Measurements from ENCODE around the gene CS.
"Not testable (repeated sequence)": the region's sequence is repeated elsewhere in the genome, so short reads cannot be mapped to it uniquely, and the experiment has no call there.

CS gene

DNA sequence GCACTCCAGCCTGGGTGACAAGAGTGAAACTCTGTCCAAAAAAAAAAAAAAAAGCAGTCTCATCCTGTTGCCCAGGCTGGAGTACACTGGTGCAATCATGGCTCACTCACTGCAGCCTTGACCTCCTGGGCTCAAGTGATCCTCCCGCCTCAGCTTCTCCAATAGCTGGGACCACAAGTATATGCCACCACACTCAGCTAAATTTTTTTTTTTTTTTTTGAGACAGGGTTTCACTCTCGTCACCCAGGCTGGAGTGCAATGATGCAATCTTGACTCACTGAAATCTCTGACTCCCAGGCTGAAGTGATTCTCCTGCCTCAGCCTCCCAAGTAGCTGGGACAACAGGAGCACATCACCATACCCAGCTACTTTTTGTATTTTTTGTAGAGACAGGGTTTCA, 20.9 kb upstream of the CS start:
- DNase-seq (ENCODE audit: low read depth in 2 of 2), result no peak

- DNase-seq (ENCODE audit: low read depth in 2 of 2), result no peak
These were observed 17.5 kb upstream of the CS start for GRCh38 chr12:56317675-56318074.

GRCh38 chr12:56315622-56316473, 15.7 kb upstream of the CS start, which contains the start of gene CNPY2:
Gene CNPY2 (minus strand): TSS chr12:56315988. CDS start chr12:56315217, 771 bp downstream.
- peak; percentile 90 to 92 for DNase-seq (ENCODE audit: low read depth in 2 of 2)

DNA sequence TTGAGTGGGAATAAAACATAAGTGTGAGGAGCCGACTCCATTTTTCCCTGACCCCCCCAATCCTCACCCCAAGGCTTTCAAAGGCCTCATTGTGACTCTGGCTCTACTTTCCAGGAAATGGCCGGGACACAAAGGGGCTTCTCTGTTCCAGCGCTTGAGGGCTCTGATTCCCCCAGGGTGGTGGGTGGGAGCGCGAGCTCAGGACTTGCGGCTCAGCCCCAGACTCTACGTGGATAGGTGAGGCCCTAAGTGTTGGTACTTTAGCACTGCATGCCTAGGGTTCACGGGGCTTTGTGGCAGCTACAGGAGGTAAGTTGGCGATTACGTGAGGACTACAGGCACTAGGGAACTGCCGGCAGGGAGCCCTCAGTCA, 15.1 kb upstream of the CS start:
- no peak for DNase-seq (ENCODE audit: low read depth in 2 of 2)

DNA sequence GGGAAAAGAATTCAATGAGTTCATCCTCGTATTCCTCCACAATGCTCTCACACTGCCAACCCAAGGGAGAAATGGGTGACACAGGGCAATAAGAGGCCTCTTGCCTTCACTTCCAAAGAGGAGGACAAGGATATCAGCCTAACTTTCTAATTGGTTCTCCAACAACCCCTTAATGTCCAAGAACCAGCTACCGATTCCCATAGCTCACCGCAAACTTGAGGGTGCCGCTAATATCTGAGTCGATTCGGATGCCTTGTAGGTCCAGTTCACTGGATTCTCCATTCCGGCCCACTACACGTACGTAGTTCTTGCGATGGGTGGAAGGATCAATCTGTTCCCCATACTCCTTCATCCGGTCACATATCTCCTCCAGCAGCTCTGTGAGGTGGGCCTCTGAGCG, 10.9 kb upstream of the CS start:
- no peak for DNase-seq (ENCODE audit: low read depth in 2 of 2)

GRCh38 chr12:56308714-56309113, 8.6 kb upstream of the CS start:
- DNase-seq (ENCODE audit: low read depth in 2 of 2), result no peak

- DNase-seq (ENCODE audit: low read depth in 2 of 2), result no peak
These were observed 7.3 kb upstream of the CS start for GRCh38 chr12:56307221-56307965.

DNA sequence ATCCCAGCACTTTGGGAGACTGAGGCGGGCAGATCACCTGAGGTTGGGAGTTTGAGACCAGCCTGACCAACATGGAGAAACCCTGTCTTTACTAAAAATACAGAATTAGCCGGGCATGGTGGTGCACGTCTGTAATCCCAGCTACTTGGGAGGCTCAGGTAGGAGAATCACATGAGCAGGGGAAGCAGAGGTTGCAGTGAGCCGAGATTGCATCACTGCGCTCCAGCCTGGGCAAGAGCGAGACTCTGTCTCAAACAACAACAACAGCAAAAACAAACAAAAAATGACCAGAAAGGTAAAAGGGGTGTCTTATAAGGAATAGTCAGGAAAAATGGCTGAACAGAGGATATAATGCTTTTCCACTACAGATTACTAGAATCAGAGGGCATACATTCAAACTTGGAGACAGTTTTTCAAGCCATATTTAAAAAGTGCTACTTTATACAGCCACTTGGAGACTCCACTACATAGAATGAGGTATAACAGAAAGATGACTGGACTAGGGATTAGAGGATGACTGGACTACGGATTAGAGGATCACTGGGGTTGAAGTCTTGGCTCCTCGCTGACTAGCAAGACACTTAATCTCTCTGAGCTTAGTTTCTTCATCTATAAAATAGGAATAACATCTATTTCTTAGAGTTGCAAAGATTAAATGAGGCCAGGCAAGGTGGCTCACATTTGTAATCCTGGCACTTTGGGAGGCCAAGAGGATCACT, 4.9 kb upstream of the CS start:
- no peak for DNase-seq (ENCODE audit: low read depth in 2 of 2)

DNA sequence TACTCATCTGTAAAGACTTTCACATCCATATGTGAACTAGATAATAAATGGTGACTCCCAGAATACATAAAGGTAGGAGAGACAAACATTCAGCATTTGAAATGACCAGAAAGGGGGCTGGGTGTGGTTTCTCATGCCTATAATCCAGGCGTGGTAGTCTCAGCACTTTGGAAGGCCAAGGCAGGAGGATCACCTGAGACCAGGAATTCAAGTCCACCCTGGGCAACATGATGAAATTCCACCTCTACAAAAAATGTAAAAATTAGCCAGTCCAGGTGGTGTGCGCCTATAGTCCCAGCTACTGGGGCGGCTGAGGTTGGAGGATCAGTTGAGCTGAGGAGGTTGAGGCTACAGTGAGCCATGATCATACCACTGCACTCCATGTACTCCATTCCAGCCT, 4.1 kb upstream of the CS start:
- DNase-seq (ENCODE audit: low read depth in 2 of 2), result no peak

DNA sequence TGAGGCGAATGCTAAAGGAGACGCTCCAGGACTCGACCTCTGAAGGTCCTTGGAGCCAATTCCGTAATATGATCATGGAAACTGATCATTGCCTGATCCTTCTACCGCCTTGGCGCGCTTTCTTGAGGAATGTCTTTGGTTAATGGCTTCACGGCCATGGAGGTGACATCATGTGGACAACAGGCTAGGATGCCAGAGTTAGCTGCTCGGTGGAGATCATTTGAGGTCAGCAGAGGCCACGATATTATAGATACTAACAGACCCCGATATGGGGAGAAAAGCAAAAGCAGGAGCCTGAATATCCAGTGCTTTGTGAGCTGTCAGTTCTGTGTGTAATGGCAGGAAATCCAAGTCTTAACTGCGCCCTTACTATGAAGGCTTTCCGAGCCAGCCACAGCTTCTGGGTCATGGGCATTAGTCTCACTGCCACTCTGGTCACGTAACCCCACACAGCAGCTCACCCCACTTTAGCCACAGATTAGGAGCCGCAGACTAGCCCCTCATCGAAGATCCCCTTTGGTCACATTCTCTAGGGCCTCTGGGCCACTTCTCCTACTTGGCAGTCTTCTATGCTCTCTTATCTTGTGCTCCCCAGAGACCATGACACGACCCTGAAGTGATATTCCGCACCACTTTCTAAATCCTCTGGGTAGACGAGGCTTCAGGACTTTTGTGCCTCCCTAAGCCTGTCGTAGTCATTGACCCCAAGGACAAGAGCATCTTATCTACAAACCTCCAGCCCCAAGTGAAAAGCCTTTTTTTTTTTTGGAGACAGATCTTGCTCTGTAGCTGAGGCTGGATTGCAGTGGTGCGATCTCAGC, 724 bp upstream of the CS start:
- no peak for DNase-seq (ENCODE audit: low read depth in 2 of 2)

- no peak for DNase-seq (ENCODE audit: low read depth in 2 of 2)
These were observed 750 bp downstream of the CS start for GRCh38 chr12:56299308-56299852.

GRCh38 chr12:56298828-56299227, 1.3 kb downstream of the CS start:
- DNase-seq (ENCODE audit: low read depth in 2 of 2), result no peak

GRCh38 chr12:56297400-56297799, 2.7 kb downstream of the CS start:
- DNase-seq (ENCODE audit: low read depth in 2 of 2), result no peak

DNA sequence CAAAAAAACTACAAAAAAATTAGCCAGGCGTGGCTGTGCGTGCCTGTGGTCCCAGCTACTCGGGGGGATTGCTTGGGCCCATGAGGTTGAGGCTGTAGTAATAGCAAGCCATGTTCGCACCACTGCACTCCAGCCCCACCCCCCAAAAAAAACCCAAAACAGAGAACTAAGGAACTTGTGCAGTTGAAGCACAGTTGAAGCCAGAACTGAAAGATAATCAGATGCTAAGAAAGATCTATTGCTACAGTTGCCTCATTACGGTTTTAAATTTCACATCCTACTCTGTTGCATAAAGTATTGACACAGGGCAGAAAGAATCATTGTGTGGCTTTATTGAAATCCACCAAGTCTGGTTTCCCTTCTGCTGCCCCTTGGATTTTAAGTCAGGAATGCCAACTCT, 3.8 kb downstream of the CS start:
- DNase-seq (ENCODE audit: low read depth in 2 of 2), result no peak

DNA sequence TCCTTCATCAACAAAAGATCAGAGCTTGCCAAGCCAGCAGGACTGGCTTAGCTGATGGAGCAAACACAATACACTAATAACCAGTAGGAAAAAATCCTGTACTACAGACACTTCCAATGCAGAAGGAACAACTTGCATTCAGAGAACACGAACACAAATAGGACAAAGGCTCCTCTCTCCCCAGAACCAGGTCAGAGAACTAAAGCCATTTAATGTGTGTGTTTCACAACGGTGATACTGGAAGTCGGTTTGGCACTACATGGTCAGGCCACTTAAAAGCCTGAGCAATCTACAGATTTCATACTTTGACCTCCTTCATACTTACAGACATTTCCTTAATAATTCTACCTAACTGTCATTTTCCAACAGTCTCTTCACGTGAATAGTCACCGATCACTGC, 6.3 kb downstream of the CS start:
- no peak for DNase-seq (ENCODE audit: low read depth in 2 of 2)

GRCh38 chr12:56288705-56289387, 11.3 kb downstream of the CS start:
- no peak for DNase-seq (ENCODE audit: low read depth in 2 of 2)

DNA sequence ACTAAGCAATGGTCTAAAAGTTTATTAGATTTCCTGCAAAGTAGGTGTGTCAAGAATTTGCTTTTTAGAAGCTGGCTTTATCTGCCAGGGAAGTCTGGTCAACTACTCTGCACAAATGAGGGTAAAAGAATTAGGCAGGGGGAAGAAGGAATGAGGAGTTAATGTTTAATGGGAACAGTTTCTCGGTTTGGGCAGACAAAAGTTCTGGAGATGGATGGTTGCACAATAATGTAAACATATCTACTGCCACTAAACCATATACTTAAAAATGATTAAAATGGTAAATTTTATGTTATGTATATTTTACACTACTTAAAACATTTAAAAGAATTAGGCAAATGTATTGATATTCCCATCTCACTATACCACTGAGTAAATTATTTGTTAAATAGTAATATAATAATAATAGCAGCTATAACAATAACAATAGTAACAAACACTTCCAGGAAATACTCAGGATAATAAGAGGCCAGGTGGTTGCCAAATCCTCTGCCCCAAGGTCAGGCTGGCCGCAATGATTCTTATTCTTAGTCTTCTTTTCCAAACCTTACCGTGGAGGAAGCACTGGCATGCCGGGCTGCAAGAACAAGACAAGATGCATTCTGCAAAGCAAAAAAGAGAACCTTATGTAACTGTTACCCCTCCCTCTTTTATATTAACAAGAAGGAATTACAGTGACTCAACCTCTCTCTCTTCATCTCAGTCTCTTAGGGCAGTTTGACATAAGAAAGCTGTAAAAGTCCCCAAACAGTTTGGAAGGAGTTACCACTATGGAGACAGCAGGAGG, 13.9 kb downstream of the CS start:
- no peak for DNase-seq (ENCODE audit: low read depth in 2 of 2)

DNA sequence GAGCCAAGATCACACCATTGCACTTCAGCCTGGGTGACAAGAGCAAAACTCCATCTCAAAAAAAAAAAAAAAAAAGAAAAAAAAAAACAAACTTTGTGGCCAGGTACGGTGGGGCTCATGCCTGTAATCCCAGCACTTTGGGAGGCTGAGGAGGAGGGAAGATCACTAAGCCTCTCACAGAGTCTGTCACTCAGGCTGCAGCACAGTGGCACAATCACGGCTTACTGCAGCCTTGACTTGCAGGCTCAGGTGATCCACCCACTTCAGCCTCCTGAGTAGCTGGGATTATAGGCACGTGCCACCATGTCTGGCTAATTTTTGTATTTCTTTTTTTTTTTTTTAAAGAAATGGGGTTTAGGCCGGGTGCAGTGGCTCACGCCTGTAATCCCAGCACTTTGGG, 15.9 kb downstream of the CS start:
- DNase-seq (ENCODE audit: low read depth in 2 of 2), result not testable (repeated sequence)

GRCh38 chr12:56282579-56282978, 17.6 kb downstream of the CS start:
- DNase-seq (ENCODE audit: low read depth in 2 of 2), result no peak

DNA sequence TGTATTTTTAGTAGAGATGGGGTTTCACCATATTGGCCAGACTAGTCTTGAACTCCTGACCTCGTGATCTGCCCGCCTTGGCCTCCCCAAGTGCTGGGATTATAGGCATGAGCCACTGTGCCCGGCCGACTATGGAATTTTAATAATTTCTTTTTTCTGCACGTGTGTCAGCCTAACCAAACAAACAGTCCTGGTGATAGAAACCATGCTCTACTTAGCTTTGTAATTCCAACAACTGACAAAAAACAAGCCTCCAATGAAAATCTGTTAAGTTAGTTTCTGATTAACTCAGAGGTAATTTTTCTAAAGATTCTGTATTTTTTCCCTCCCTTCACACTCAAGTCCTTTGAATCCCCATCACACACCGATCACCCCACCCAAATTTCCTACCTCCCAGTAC, 18.1 kb downstream of the CS start:
- DNase-seq (ENCODE audit: low read depth in 2 of 2), result no peak

Data from stimulated activated CD8-positive, alpha-beta memory T cell treated with anti-CD3 and anti-CD28 coated beads, Interleukin-7, amount 100 ng/mL, for 4 hours (primary cell).